Peyer's patch (tissue), 4 donors: ENCODE results near the gene CRACDL.

Experiments
- CTCF ChIP-seq, 6 experiments: fragments of 450-650 bp in 4 of 6; fragments of 200-600 bp in 2 of 6; sonication (generic) in 1 of 6; IDR thresholded peaks; one replicate each; pipeline ENCODE4 v1.5.1; 2017 to 2019; ENCODE audit warnings: antibody characterized with exemption in 6 of 6, mild to moderate bottlenecking in 3 of 6, moderate library complexity in 1 of 6
- POLR2A ChIP-seq, 2 donors: fragments of 450-650 bp; IDR thresholded peaks; one replicate each; pipeline ENCODE4 v1.5.1; 2017; ENCODE audit warnings: antibody characterized with exemption in 2 of 2, mild to moderate bottlenecking in 2 of 2, moderate library complexity in 2 of 2

GRCh38 chr2:98926601-98927000 is 9.4 kb downstream of the CRACDL start:
- no peak for TF ChIP-seq POLR2A (IDR thresholded peaks at IDR 0.05)
- no peak for TF ChIP-seq CTCF (IDR thresholded peaks at IDR 0.05)
